ENCODE results near the gene SRGAP2B.
"Not testable (repeated sequence)": the region's sequence is repeated elsewhere in the genome, so short reads cannot be mapped to it uniquely, and the experiment has no call there.

- not testable (repeated sequence) for TF ChIP-seq CTCF (conservative IDR thresholded peaks at IDR 0.05); ZFX (IDR thresholded peaks at IDR 0.05)
These were observed 18.3 kb downstream of the SRGAP2B start for GRCh38 chr1:145076877-145077276.
